SH-SY5Y (cell line): ENCODE results near the gene QRFP.

Source experiments
- GATA2 ChIP-seq: IDR thresholded peaks from 2 replicates; pipeline ENCODE4 v1.6.1; 2011; ENCODE audit warnings: mild to moderate bottlenecking, low read depth, low read length
- GATA3 ChIP-seq: IDR thresholded peaks from 2 replicates; pipeline ENCODE4 v1.6.1; 2011; ENCODE audit warnings: low read depth, mild to moderate bottlenecking, low read length, moderate library complexity

DNA sequence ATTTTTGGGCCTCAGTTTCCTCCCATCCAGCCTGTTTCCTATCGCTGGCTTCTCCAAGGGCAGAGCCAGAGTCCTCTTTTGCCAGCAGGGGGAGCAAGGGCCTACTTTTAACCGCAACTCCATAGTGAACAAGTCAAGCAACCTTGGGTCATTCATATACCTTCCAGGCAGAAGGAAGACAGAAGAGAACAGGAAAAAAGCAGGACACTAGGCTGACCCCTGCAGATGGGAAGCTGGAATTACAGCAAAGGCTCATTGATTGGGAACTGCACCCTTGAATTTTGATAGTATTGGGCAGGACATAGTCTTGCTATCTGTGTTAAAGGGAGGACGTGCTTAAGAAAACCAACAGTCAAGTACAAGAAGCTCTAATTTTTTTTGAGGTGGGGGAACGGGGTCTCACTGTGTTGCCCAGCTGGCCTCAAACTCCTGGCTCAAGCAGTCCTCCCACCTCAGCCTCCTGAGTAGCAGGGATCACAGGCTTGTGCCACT, 30.1 kb downstream of the QRFP start:
- TF ChIP-seq GATA3 (no peak), GATA2 (no peak)
